Measurements from ENCODE around the gene MMP2. TPM values are rescaled to one million over a fixed set of nuclear protein-coding genes. Genes with fewer than 3 reads are reported as not detected.

Gene MMP2
- total and polyA plus RNA-seq, 3 donors from 2014 or later: 50.9 to 250 (median 111) TPM

DNA sequence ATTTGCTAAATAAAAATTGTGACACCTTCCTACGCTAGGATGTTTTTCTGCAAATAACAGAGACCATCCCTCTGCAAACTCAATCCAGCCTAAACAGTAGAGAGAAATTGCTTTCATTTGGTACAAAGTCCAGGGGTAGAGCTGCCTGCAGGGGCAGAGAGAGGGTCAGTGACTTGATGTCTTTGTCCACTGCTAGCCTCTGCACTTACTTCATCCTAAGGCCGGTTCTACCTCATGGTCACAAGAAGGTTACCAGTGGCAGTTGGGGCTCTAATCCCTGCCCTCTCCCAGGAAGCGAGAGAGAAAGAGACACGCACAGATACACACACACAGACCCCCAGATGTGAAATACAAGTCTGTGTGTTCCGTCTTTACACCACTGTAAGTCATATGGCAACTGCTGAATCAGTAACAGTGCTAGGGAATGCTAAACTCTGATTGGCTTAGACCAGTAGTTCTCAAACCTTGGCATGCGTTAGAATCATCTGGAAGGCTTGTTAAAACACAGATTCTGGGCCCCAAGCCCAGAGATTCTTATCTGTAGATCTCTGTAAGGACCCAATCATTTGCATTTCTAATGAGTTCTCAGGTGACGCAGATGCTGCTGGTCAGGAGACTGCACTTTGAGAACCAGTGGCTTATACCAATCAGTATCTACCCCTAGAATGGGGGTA is 16.8 kb downstream of the MMP2 start:
- TF ChIP-seq CTCF (IDR thresholded peaks at IDR 0.05) (no peak), POLR2A (IDR thresholded peaks at IDR 0.05) (no peak)
- no peaks in the 10 kb centered on the region for H3K9me3 ChIP-seq
- 74 to 79% methylated on average over 6 to 7 of the region's 7 CpGs for WGBS, 2 donors
- H3K27ac ChIP-seq: peak overlapping the region in 1 of 2 donors; percentile 39
- no peaks in the 10 kb centered on the region for H3K27me3 ChIP-seq
- H3K4me1 ChIP-seq: peaks cover 19% of the 10 kb centered on the region
- no peaks in the 10 kb centered on the region for H3K36me3 ChIP-seq (ENCODE audit: low read depth, missing control alignments)
- no peak overlapping the region for H3K4me3 ChIP-seq
- no peak for DNase-seq
- intact Hi-C loops (cut with DNase I; ENCODE audit: low total_unique reads): no loop called here

- peaks cover 27% of the 10 kb centered on the region for H3K4me1 ChIP-seq
- H3K36me3 ChIP-seq (ENCODE audit: low read depth, missing control alignments): no peaks in the 10 kb centered on the region
- no peak overlapping the region for H3K4me3 ChIP-seq
- WGBS, 2 donors: 47 to 53% methylated on average over 6 to 8 of the region's 8 CpGs
- H3K9me3 ChIP-seq: no peaks in the 10 kb centered on the region
- intact Hi-C loops (cut with DNase I; ENCODE audit: low total_unique reads): no loop called here
- no peak for DNase-seq
- no peak for TF ChIP-seq CTCF (IDR thresholded peaks at IDR 0.05)
- no peak for TF ChIP-seq POLR2A (IDR thresholded peaks at IDR 0.05)
- no peaks in the 10 kb centered on the region for H3K27me3 ChIP-seq
- H3K27ac ChIP-seq: no peak overlapping the region
Measured at GRCh38 chr16:55496509-55497145, 17.6 kb downstream of the MMP2 start.

DNA sequence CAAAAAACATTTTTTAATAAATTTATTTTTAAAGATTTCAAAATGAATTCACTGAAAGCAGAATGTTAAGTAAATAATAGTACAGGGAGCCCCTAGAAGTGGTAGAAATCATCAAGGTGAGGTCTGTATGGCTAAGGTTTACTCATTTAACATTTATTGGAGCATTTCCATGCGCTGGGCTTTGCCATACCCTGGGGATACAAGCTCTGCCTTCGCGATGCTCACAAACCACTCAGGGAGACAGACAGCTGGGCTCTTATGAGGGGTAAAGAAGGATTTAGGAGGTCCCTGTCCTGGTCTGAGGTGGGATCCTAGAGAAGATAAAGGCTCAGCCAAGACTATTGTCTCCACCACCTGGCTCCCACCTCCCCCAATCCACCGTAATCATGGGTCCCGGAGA is 18.6 kb downstream of the MMP2 start:
- H3K27ac ChIP-seq: no peak overlapping the region
- H3K36me3 ChIP-seq (ENCODE audit: low read depth, missing control alignments): no peaks in the 10 kb centered on the region
- TF ChIP-seq CTCF (IDR thresholded peaks at IDR 0.05) (no peak), POLR2A (IDR thresholded peaks at IDR 0.05) (no peak)
- H3K4me1 ChIP-seq: peaks cover 34% of the 10 kb centered on the region
- no peak for DNase-seq
- intact Hi-C loops (cut with DNase I; ENCODE audit: low total_unique reads): no loop called here
- H3K9me3 ChIP-seq: no peaks in the 10 kb centered on the region
- H3K27me3 ChIP-seq: no peaks in the 10 kb centered on the region
- no peak overlapping the region for H3K4me3 ChIP-seq
- WGBS, 2 donors: 88 to 97% methylated on average over 5 of the region's 5 CpGs

DNA sequence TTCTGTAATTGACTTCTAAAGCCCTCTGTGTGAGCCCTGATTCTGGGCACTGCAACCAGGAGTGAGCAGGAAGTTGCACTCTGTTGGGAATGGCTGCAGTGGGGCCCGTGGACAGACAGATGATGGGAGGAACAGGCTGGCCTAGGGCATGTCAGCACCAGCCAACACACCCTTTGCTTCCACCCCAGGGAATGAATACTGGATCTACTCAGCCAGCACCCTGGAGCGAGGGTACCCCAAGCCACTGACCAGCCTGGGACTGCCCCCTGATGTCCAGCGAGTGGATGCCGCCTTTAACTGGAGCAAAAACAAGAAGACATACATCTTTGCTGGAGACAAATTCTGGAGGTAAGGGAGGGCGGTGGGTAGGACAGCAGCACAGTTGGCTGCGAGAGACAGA is 19.1 kb downstream of the MMP2 start:
- Histone ChIP-seq H3K27me3 (no peaks in the 10 kb centered on the region), H3K9me3 (no peaks in the 10 kb centered on the region), H3K4me3 (no peak overlapping the region), H3K27ac (no peak overlapping the region), H3K36me3 (ENCODE audit: low read depth, missing control alignments) (no peaks in the 10 kb centered on the region), H3K4me1 (peaks cover 39% of the 10 kb centered on the region)
- DNase-seq: no peak
- intact Hi-C loops (cut with DNase I; ENCODE audit: low total_unique reads): no loop called here
- WGBS, 2 donors: 84 to 96% methylated on average over 5 to 6 of the region's 6 CpGs
- no peak for TF ChIP-seq CTCF (IDR thresholded peaks at IDR 0.05)
- TF ChIP-seq POLR2A (IDR thresholded peaks at IDR 0.05): no peak

DNA sequence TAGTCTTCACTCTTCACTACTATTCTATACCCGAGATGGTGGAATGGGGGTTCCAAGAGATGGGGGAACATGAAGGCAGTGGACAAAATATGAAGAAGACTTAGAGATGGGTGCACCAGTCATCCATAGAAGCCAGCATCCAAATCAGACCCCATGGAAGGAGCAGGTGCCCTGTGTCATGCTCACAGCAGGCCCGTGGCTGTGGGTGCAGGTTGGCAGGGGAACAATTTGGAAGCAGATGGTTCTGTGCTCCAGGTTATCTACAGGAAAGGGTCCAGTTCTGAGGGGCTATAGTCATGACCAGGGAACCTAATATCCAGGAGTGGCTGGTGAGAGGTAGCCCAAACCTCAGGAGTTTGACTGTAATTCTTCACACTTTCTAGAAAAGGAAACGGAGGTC is 20.3 kb downstream of the MMP2 start:
- TF ChIP-seq POLR2A (IDR thresholded peaks at IDR 0.05) (no peak), CTCF (IDR thresholded peaks at IDR 0.05) (no peak)
- H3K9me3 ChIP-seq: no peaks in the 10 kb centered on the region
- H3K27me3 ChIP-seq: no peaks in the 10 kb centered on the region
- no peaks in the 10 kb centered on the region for H3K36me3 ChIP-seq (ENCODE audit: low read depth, missing control alignments)
- H3K27ac ChIP-seq: no peak overlapping the region
- H3K4me1 ChIP-seq: peaks cover 47% of the 10 kb centered on the region
- intact Hi-C loops (cut with DNase I; ENCODE audit: low total_unique reads): no loop called here
- no peak for DNase-seq
- no peak overlapping the region for H3K4me3 ChIP-seq
- WGBS, 2 donors: 83% methylated on average over 3 of the region's 3 CpGs
